ENCODE results near the gene WWOX. TPM values are rescaled to one million over a fixed set of nuclear protein-coding genes. Genes with fewer than 3 reads are reported as not detected.
A peak's percentile ranks its signal among the peaks of the same experiment; 100 is the strongest.

Gene WWOX
- total RNA-seq, 2 donors from 2014 or later: 33.8 to 82.5 TPM

DNA sequence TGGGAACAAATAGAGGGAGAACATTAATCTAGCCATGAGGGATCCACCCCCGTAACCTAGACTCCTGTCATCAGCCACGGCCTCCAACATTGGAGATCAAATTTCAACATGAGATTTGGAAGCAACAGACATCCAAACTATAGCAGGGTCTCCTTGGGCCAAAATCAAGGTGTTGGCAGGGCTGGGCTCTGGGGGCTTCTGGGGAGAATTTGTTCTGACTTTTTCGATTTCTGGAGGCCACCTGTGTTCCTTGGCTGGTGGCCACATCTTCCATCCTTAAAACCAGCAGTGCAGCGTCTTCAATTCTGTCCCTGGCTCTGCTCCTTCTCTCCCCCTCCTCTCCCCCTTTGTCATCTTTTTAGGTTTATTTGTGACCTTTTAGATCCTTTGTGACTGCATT, 546.2 kb downstream of the WWOX start:
- Histone ChIP-seq H3K4me3 (no peak overlapping the region), H3K4me1 (ENCODE audit: control insufficient read depth in 1 of 2, low read depth in 2 of 2) (peaks cover 9 to 20% of the 10 kb centered on the region in 2 donors), H3K27ac (no peak overlapping the region), H3K36me3 (no peaks in the 10 kb centered on the region), H3K9me3 (no peaks in the 10 kb centered on the region), H3K27me3 (replicated peaks; ENCODE audit: insufficient read depth) (no peaks in the 10 kb centered on the region)
- ATAC-seq (ENCODE audit: insufficient number of reproducible peaks, low FRiP score, low read depth) (no peak), DNase-seq (ENCODE audit: low spot score) (no peak)
- TF ChIP-seq CTCF (IDR thresholded peaks at IDR 0.05): no peak

DNA sequence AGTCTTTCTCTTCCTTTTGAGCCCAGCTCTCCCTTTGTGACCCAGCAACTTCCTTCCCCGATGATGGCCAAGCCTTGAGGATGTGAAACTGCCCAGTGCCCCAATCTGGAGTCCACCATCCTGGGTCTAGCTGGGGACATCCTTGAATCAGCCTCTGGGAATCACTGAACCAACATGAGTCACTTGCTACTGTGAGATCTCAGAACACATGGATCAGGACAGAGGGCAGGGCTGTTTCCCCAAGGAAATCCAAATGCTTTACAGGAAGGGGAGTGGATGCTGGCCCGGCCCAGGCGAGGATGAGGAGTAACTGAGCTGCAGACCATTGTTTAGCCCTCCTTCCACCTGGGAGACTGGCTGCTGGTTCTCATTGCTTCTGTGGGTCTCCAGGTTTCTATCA, 547.6 kb downstream of the WWOX start:
- ATAC-seq (ENCODE audit: insufficient number of reproducible peaks, low FRiP score, low read depth) (peak; percentile 36), DNase-seq (ENCODE audit: low spot score) (no peak)
- Histone ChIP-seq H3K36me3 (no peaks in the 10 kb centered on the region), H3K27me3 (replicated peaks; ENCODE audit: insufficient read depth) (no peaks in the 10 kb centered on the region), H3K27ac (no peak overlapping the region), H3K4me3 (no peak overlapping the region), H3K4me1 (ENCODE audit: control insufficient read depth in 1 of 2, low read depth in 2 of 2) (peaks cover 9 to 20% of the 10 kb centered on the region in 2 donors), H3K9me3 (no peaks in the 10 kb centered on the region)
- no peak for TF ChIP-seq CTCF (IDR thresholded peaks at IDR 0.05)

DNA sequence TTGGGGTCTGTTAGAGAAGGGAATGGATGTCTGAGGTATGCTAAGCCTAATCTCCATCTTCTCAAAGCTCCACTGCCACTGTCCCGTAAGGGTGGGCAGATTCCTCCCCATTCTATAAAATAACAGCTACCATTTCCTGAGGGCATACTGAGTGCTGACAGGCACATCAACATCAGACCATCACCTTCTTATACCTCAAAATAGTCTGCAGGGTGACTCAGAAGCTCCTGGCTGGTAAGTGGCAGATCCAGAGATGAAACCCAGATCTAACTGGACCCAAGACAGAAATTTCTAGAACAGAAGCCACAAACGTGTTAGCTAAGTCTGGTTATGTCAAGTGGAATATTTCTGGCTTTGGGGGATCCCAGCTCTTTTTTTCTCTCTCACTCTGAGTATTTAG, 548.0 kb downstream of the WWOX start:
- no peak for TF ChIP-seq CTCF (IDR thresholded peaks at IDR 0.05)
- no peak for DNase-seq (ENCODE audit: low spot score)
- no peak for ATAC-seq (ENCODE audit: insufficient number of reproducible peaks, low FRiP score, low read depth)
- H3K27ac ChIP-seq: no peak overlapping the region
- H3K4me3 ChIP-seq: no peak overlapping the region
- no peaks in the 10 kb centered on the region for H3K9me3 ChIP-seq
- H3K4me1 ChIP-seq (ENCODE audit: control insufficient read depth in 1 of 2, low read depth in 2 of 2): peaks cover 9 to 20% of the 10 kb centered on the region in 2 donors
- H3K27me3 ChIP-seq (replicated peaks; ENCODE audit: insufficient read depth): no peaks in the 10 kb centered on the region
- no peaks in the 10 kb centered on the region for H3K36me3 ChIP-seq

DNA sequence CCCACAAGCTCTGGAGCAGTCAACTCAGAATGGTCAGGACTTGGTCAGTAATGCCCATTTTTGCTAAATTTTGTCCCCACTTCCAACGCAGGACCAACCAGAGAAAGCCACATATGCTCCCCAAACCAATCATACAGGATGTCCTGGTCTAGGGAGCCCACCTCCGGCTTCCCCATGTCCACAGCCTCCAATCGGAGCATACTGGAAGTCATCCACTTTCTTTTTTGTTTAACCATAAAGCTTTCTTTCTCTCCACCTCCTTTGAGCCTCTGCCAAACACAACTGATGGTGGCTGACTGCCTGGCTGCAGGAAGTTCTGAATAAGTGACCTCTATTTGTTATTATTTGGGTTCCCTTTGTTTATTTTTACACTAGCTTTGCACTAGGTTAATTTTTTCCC, 549.1 kb downstream of the WWOX start:
- Histone ChIP-seq H3K27ac (no peak overlapping the region), H3K36me3 (no peaks in the 10 kb centered on the region), H3K4me3 (no peak overlapping the region), H3K9me3 (no peaks in the 10 kb centered on the region), H3K4me1 (ENCODE audit: control insufficient read depth in 1 of 2, low read depth in 2 of 2) (peaks cover 9 to 20% of the 10 kb centered on the region in 2 donors), H3K27me3 (replicated peaks; ENCODE audit: insufficient read depth) (no peaks in the 10 kb centered on the region)
- DNase-seq (ENCODE audit: low spot score) (no peak), ATAC-seq (ENCODE audit: insufficient number of reproducible peaks, low FRiP score, low read depth) (no peak)
- no peak for TF ChIP-seq CTCF (IDR thresholded peaks at IDR 0.05)

DNA sequence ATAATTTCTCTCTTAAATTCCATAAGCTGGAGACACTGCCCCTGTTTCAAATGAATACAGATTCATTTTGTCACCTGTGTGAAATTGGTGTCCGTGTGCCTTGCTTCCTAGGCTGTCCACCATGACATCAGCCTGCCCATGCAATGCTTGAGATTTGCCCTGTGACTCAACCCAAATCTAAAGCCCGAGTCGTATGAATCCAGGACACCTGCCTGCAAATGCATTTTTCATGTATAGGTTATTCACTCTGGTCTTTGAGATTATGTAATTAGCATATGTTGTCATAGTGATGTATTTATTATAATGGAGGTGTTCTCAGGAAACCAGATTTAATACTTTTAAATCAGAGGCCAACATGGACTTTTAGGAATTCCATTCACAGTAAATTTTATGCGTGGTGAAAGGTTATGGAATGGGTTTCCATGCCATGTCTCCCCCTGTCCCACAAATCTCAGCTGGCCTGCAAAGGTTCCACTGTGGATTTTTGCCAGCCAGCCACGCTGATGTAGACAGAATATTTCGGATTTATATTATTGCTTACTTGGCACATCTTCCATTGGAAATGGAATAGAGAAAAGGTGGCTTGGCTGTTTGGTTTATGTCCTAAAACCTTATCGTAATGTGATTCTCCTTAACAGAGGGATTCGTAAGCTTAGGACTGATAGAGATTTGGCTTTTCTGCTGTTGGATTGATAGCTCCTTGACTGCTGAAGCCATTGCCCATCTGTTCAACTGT, 551.1 kb downstream of the WWOX start:
- DNase-seq (ENCODE audit: low spot score) (no peak), ATAC-seq (ENCODE audit: insufficient number of reproducible peaks, low FRiP score, low read depth) (no peak)
- Histone ChIP-seq H3K27me3 (replicated peaks; ENCODE audit: insufficient read depth) (no peaks in the 10 kb centered on the region), H3K27ac (no peak overlapping the region), H3K4me1 (ENCODE audit: control insufficient read depth in 1 of 2, low read depth in 2 of 2) (peaks cover 9 to 20% of the 10 kb centered on the region in 2 donors), H3K36me3 (no peaks in the 10 kb centered on the region), H3K9me3 (no peaks in the 10 kb centered on the region), H3K4me3 (no peak overlapping the region)
- no peak for TF ChIP-seq CTCF (IDR thresholded peaks at IDR 0.05)
